Measurements from ENCODE around the gene LRCH3.

DNA sequence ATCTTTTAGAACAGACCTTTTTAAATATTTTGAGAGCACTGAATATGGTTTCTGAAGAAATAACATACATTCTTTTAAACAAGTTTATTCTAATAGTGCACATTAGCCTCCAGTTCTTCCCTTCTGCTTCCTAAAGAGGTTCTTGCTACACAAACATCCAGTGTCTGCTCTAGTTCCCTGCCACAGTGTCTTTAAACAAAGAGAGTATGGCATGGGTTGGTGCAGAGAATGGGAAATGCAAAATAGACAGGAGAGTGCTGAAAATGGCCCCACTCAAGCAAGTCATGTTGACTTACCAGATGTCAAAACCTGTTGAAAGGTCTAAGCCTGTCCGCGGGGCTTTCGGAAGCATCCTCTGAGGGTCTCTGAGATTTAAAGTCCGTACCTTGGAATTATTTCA lies 86.8 kb downstream of the LRCH3 start:
- no peak for TF ChIP-seq POLR2A (IDR thresholded peaks at IDR 0.05)
- no peak for TF ChIP-seq CTCF (IDR thresholded peaks at IDR 0.05)
